ENCODE results near the gene SBK3. TPM values are rescaled to one million over a fixed set of nuclear protein-coding genes. Genes with fewer than 3 reads are reported as not detected.
A peak's percentile ranks its signal among the peaks of the same experiment; 100 is the strongest.

The SBK3 gene
- total and polyA plus RNA-seq, 10 of the 15 experiments (the other 5 are each of a cell fraction or from before 2014, with no cell fraction given) = not detected

- peak in 1 of 2 experiments; percentile 4; a peak in 1 of 4 replicates for TF ChIP-seq ETV6 (conservative IDR thresholded peaks at IDR 0.05 in 1 of 2, IDR thresholded peaks at IDR 0.05 in 1 of 2; ENCODE audit: borderline replicate concordance in 1 of 2, low read depth in 1 of 2)
- no peak for TF ChIP-seq CTCF (IDR thresholded peaks at IDR 0.05 in 2 of 3, conservative IDR thresholded peaks at IDR 0.05 in 1 of 3; ENCODE audit: control insufficient read depth in 2 of 3, extremely low read depth in 1 of 3, insufficient read depth in 1 of 3, low read depth in 3 of 3, low read length in 3 of 3)
- 0 out of 2 replicates have a peak, but pooled peaks have one; percentile 17 for TF ChIP-seq SMARCA5 (IDR thresholded peaks at IDR 0.05)
- TF ChIP-seq MTA3 (IDR thresholded peaks at IDR 0.05; ENCODE audit: borderline replicate concordance, low read length) = peak; percentile 60; the same call in 1 of the 2 replicates
- TF ChIP-seq MLLT1 (IDR thresholded peaks at IDR 0.05) = no peak
These were observed 35.9 kb upstream of the SBK3 start (continued) for GRCh38 chr19:55581145-55581822.

- Histone ChIP-seq H3K9me3 (replicated peaks; ENCODE audit: control insufficient read depth, insufficient read depth, low read length) (no peaks in the 10 kb centered on the region), H2AFZ (ENCODE audit: control insufficient read depth, low read depth, low read length) (peak within 1 kb of the TSS; percentile 85), H3K79me2 (ENCODE audit: control insufficient read depth, insufficient read depth, low read length) (peaks cover 11% of the 10 kb centered on the region), H3K36me3 (ENCODE audit: control insufficient read depth in 2 of 2, insufficient read depth in 2 of 2, low read length in 1 of 2) (peaks cover 0 to 5% of the 10 kb centered on the region in 2 experiments; a peak in 1 of 4 replicates), H3K27ac (ENCODE audit: control insufficient read depth, insufficient read depth) (peak within 1 kb of the TSS; percentile 64), H3K4me1 (ENCODE audit: control insufficient read depth, insufficient read depth, low read length) (0 out of 2 replicates have a peak, but pooled peaks cover 3% of the 10 kb centered on the region), H4K20me1 (ENCODE audit: control insufficient read depth, insufficient read depth) (no peaks in the 10 kb centered on the region), H3K27me3 (replicated peaks in 1 of 2; ENCODE audit: control insufficient read depth in 2 of 2, insufficient read depth in 2 of 2, low read length in 1 of 2) (no peaks in the 10 kb centered on the region), H3K4me3 (peak within 1 kb of the TSS; percentile 93), H3K9ac (ENCODE audit: control insufficient read depth, insufficient read depth, low read length) (peak within 1 kb of the TSS; percentile 66), H3K4me2 (ENCODE audit: control insufficient read depth, insufficient read depth) (peak within 1 kb of the TSS; percentile 71)
- FAIRE-seq (peak; percentile 78), ATAC-seq (peak; percentile 92), DNase-seq (ENCODE audit: low read depth, low spot score) (peak; percentile 52)
- no TSS peak for BruUV-seq (replicated peaks)
- ChIA-PET RAD21 (ENCODE audit: unreplicated experiment) (interaction anchor here (0.8 to 1.3 kb wide), 4 partner anchors 19 to 77 kb away, joined by 3 to 6 read pairs (median 4); partner anchors contain the start of gene FIZ1), CTCF (interaction anchor here (1.1 to 2.3 kb wide), 3 partner anchors 25 to 74 kb away, joined by 3 to 5 read pairs (median 5); partner anchors contain the start of gene ZNF865), POLR2A (interaction anchor here (1.1 to 1.5 kb wide), 3 partner anchors 9 to 23 kb away, joined by 4 to 5 read pairs (median 4); partner anchors contain the start of gene FIZ1), SMC1A (ENCODE audit: uncharacterized antibody, unreplicated experiment) (interaction anchor here (0.7 to 1.1 kb wide), 2 partner anchors 67 to 119 kb away, joined by 3 to 5 read pairs; partner anchors contain the start of gene ISOC2)
- intact Hi-C loops (cut with micrococcal nuclease; ENCODE audit: unreplicated experiment) (no loop called here), in situ Hi-C loops (cut with MboI) (no loop called here)
- WGBS (ENCODE audit: insufficient coverage, insufficient replicate concordance, low lambda C conversion rate, missing lambda C conversion rate) = 1% methylated on average over 19 of the region's 24 CpGs
- TF ChIP-seq EED (IDR thresholded peaks at IDR 0.05; ENCODE audit: low read depth) = peak; percentile 60; the same call in 1 of the 2 replicates
- no peak for TF ChIP-seq STAT1 (conservative IDR thresholded peaks at IDR 0.05)
- no peak for TF ChIP-seq MEF2A (IDR thresholded peaks at IDR 0.05; ENCODE audit: insufficient read depth, low read depth, low read length)
- TF ChIP-seq SIX5 (IDR thresholded peaks at IDR 0.05; ENCODE audit: low read depth, low read length, severe bottlenecking) = peak; percentile 44
- TF ChIP-seq STAT3 (IDR thresholded peaks at IDR 0.05; ENCODE audit: low read depth, low read length) = no peak
- no peak for TF ChIP-seq ZBTB33 (IDR thresholded peaks at IDR 0.05)
- 0 out of 2 replicates have a peak, but pooled peaks have one; percentile 40 for TF ChIP-seq CBX5 (IDR thresholded peaks at IDR 0.05; ENCODE audit: low read depth)
- TF ChIP-seq IKZF2 (IDR thresholded peaks at IDR 0.05) = peak; percentile 44 to 59; a peak in 3 of 4 replicates
- no peak for TF ChIP-seq CHD1 (IDR thresholded peaks at IDR 0.05; ENCODE audit: low read depth, low read length)
- no peak for TF ChIP-seq KLF5 (IDR thresholded peaks at IDR 0.05; ENCODE audit: partially characterized antibody)
These were observed 35.3 kb upstream of the SBK3 start, which contains the start of gene ZNF579 for GRCh38 chr19:55580628-55581144. TSS of gene ZNF579 (minus strand) at chr19:55580848. CDS start at chr19:55579639, 1,209 bp downstream.
